T-cell (primary cell): ENCODE data around the gene AP1S3. TPM values are rescaled to one million over a fixed set of nuclear protein-coding genes. Genes with fewer than 3 reads are reported as not detected.

Source experiments
- ATAC-seq, 4 experiments: fragments of 200-7000 bp in 3 of 4; fragments of 150-1000 bp in 1 of 4; cut with Tn5 transposase; replicated peaks in 1 of 4; 1 replicate in 3 of 4; 2 replicates in 1 of 4; pipeline ENCODE4 v1.10.0; 2021; ENCODE audit warnings: moderate library complexity in 3 of 4, mild to moderate bottlenecking in 2 of 4, moderate number of reproducible peaks in 1 of 4
- CTCF ChIA-PET, 2 donors: fragments of 300-600 bp; sonication (Branson Sonifier 250); formaldehyde crosslinking; loops; one replicate each; lab custom pipeline; 2022; ENCODE audit warnings: antibody characterized with exemption in 2 of 2; lab: Charles Lee
- POLR2A ChIA-PET, 2 donors: fragments of 300-600 bp; sonication (Branson Sonifier 250); formaldehyde crosslinking; loops; one replicate each; lab custom pipeline; 2022; ENCODE audit warnings: antibody characterized with exemption in 2 of 2; lab: Charles Lee
- DNase-seq, 35 experiments: peaks; one replicate each; pipeline versions ENCODE4 v3.0.0 to v3.0.0-alpha.2; 2013 to 2023
- H3K27ac ChIP-seq: one replicate; pipeline ENCODE4 v1.5.1; 2013; ENCODE audit warnings: low read length
- H3K27me3 ChIP-seq, 2 experiments: replicated peaks in 1 of 2; 1 replicate in 1 of 2; 2 replicates in 1 of 2; pipeline versions ENCODE4 v1.6.1 to v1.7.0; 2013; ENCODE audit warnings: low read length in 1 of 2, mixed read lengths in 1 of 2; ENCODE audit not compliant: control insufficient read depth in 2 of 2, insufficient read depth in 2 of 2; ENCODE audit errors: extremely low read depth in 1 of 2
- H3K36me3 ChIP-seq, 2 donors: 1 replicate in 1 of 2; 2 replicates in 1 of 2; pipeline versions ENCODE4 v1.6.1 to v1.7.0; 2013; ENCODE audit warnings: low read length in 1 of 2; ENCODE audit not compliant: control insufficient read depth in 2 of 2, insufficient read depth in 1 of 2; ENCODE audit errors: extremely low read depth in 1 of 2
- H3K4me1 ChIP-seq, 2 experiments: 1 replicate in 1 of 2; 2 replicates in 1 of 2; pipeline versions ENCODE4 v1.6.1 to v1.7.0; 2013; ENCODE audit warnings: low read length in 2 of 2, mixed read lengths in 1 of 2; ENCODE audit not compliant: insufficient read depth in 2 of 2, control insufficient read depth in 1 of 2; ENCODE audit errors: extremely low read depth in 1 of 2
- H3K4me3 ChIP-seq, 2 donors: 1 replicate in 1 of 2; 2 replicates in 1 of 2; pipeline versions ENCODE4 v1.5.1 to v1.7.0; 2013; ENCODE audit warnings: mild to moderate bottlenecking in 2 of 2, low read length in 1 of 2, moderate library complexity in 1 of 2; ENCODE audit not compliant: control insufficient read depth in 1 of 2; ENCODE audit errors: extremely low read depth in 1 of 2
- H3K9me3 ChIP-seq: 2 replicates; pipeline ENCODE4 v1.7.0; 2013
- H3K27ac Mint-ChIP-seq, 2 donors: one replicate each; pipeline ENCODE4 v1.8.0; 2020 to 2021; ENCODE audit warnings: mild to moderate bottlenecking in 2 of 2, mixed read lengths in 2 of 2
- H3K27me3 Mint-ChIP-seq, 2 donors: one replicate each; pipeline ENCODE4 v1.8.0; 2021 to 2022; ENCODE audit warnings: mixed read lengths in 2 of 2
- H3K36me3 Mint-ChIP-seq: one replicate; pipeline ENCODE4 v1.8.0; 2021; ENCODE audit warnings: mixed read lengths
- H3K4me1 Mint-ChIP-seq, 3 donors: one replicate each; pipeline ENCODE4 v1.8.0; 2020 to 2022; ENCODE audit warnings: mixed read lengths in 3 of 3, mild to moderate bottlenecking in 1 of 3
- H3K4me3 Mint-ChIP-seq, 3 donors: one replicate each; pipeline ENCODE4 v1.8.0; 2020 to 2022; ENCODE audit warnings: mild to moderate bottlenecking in 3 of 3, mixed read lengths in 3 of 3, moderate library complexity in 3 of 3
- H3K9me3 Mint-ChIP-seq, 3 donors: one replicate each; pipeline ENCODE4 v1.8.0; 2020 to 2022; ENCODE audit warnings: mixed read lengths in 3 of 3
- WGBS: methylation state at CpG from one replicate; pipeline ENCODE4 v1.1.5; 2013; ENCODE audit warnings: missing lambda C conversion rate; ENCODE audit not compliant: insufficient coverage; 5-methylcytosine and 5-hydroxymethylcytosine counted together
- total RNA-seq, 35 experiments: library from RNA in 6 of 35; stranded (reverse) in 6 of 35; fragments of 120-200 nt in 1 of 35; gene quantifications; one replicate each; pipeline versions ENCODE4 v1.2.1 to v1.2.4 and lab custom pipeline; 2013 to 2026

Gene AP1S3
- total RNA-seq, 5 donors from 2014 or later (not counting 1 experiment from before 2014, with no cell fraction given) = 1.4 to 2.9 (median 1.8) TPM

DNA sequence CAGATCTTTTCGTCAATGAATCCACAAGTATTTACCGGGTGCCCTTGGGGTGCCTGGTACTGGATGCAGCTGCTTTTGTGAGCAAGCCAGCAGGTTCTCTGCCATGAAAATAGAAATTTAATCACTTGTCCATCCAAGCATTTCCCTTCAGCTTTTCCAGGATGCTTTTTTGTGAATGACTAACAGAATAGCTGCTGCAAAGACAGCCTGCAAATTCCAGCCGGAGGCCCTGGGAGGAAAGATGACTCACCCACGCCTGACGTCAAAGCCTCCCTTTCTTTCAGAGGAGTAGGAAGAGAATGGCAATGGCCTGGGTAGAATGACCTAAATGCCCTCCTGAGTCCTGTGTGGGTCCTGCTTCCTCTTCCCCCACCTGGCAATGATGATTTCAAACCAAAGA lies 111.9 kb downstream of the AP1S3 start:
- ChIA-PET POLR2A (no interaction called here), CTCF (no interaction called here)
- ATAC-seq (no peak), DNase-seq (no peak)
- 94% methylated on average over 2 of the region's 5 CpGs for WGBS
- Histone ChIP-seq H3K4me1 (no peaks in the 10 kb centered on the region), H3K9me3 (no peaks in the 10 kb centered on the region), H3K27ac (no peak overlapping the region), H3K36me3 (no peaks in the 10 kb centered on the region), H3K4me3 (no peak overlapping the region), H3K27me3 (no peaks in the 10 kb centered on the region)
- no peaks in the 10 kb centered on the region for H3K4me1 Mint-ChIP-seq
- no peaks in the 10 kb centered on the region for H3K36me3 Mint-ChIP-seq
- H3K27ac Mint-ChIP-seq = no peak overlapping the region
- no peaks in the 10 kb centered on the region for H3K9me3 Mint-ChIP-seq
- no peak overlapping the region for H3K4me3 Mint-ChIP-seq
- H3K27me3 Mint-ChIP-seq = peaks cover 13 to 16% of the 10 kb centered on the region in 2 donors

DNA sequence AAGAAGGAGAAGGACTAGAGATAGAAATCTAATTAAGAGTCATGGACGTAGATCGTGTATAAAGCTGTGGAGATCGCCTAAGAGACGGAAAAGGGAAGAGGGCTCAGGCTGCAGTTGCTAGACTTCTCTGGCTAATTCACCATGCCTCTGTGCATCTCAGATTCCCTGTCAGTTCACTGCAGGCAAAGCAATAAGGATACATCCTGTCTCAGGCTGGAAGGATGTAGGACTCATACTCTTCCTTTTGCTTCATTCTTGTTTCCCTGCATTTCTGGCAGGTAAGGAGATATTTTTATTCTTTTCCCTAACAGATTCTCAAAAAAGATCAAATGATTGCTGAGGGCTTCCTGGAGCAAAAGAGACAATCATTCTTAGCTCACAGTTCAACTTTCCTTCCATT lies 112.5 kb downstream of the AP1S3 start:
- H3K36me3 Mint-ChIP-seq = no peaks in the 10 kb centered on the region
- Histone ChIP-seq H3K27ac (no peak overlapping the region), H3K27me3 (no peaks in the 10 kb centered on the region), H3K4me1 (no peaks in the 10 kb centered on the region), H3K36me3 (no peaks in the 10 kb centered on the region), H3K4me3 (no peak overlapping the region), H3K9me3 (no peaks in the 10 kb centered on the region)
- no peaks in the 10 kb centered on the region for H3K9me3 Mint-ChIP-seq
- ATAC-seq (no peak), DNase-seq (no peak)
- CTCF ChIA-PET = no interaction called here
- H3K27ac Mint-ChIP-seq = no peak overlapping the region
- no peaks in the 10 kb centered on the region for H3K4me1 Mint-ChIP-seq
- peaks cover 13 to 16% of the 10 kb centered on the region in 2 donors for H3K27me3 Mint-ChIP-seq
- no peak overlapping the region for H3K4me3 Mint-ChIP-seq
- WGBS = 80% methylated on average over 4 of the region's 4 CpGs
- POLR2A ChIA-PET = interaction anchor here in 1 of 2 donors (0.6 kb wide), 1 partner anchor 337 kb away, joined by 3 read pairs; no protein-coding TSS in a partner anchor

DNA sequence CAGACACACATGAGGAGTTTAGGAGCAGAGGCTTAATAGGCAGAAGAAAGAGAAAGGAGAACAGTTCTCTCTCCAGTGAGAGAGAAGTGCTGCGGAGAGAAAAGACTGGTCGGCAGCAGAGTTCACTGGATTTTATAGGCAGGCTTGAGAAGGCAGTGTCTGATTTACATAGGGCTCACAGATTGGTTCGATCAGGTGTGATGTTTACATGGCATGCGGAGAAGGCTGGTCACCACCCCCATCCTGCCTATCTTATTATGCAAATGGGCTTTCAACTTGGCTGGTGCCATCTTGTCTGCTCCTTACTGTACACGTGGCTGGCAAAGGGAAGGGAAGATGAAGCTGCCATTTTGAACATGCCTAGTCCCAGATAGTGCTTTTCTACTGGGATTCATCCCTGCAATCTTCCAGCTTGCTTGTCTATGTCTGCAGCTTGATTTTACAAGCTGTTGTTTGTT lies 113.4 kb downstream of the AP1S3 start:
- DNase-seq (no peak), ATAC-seq (no peak)
- H3K4me1 Mint-ChIP-seq = no peaks in the 10 kb centered on the region
- ChIA-PET CTCF (no interaction called here), POLR2A (no interaction called here)
- no peak overlapping the region for H3K4me3 Mint-ChIP-seq
- no peaks in the 10 kb centered on the region for H3K27me3 ChIP-seq
- H3K36me3 Mint-ChIP-seq = no peaks in the 10 kb centered on the region
- no peaks in the 10 kb centered on the region for H3K9me3 Mint-ChIP-seq
- peaks cover 13 to 22% of the 10 kb centered on the region in 2 donors for H3K27me3 Mint-ChIP-seq
- WGBS = 73% methylated on average over 2 of the region's 5 CpGs
- H3K27ac ChIP-seq = no peak overlapping the region
- H3K4me3 ChIP-seq = no peak overlapping the region
- H3K4me1 ChIP-seq = no peaks in the 10 kb centered on the region
- no peaks in the 10 kb centered on the region for H3K9me3 ChIP-seq
- H3K27ac Mint-ChIP-seq = no peak overlapping the region
- no peaks in the 10 kb centered on the region for H3K36me3 ChIP-seq

- ChIA-PET POLR2A (interaction anchor here in 1 of 2 donors (0.5 kb wide), 1 partner anchor 11 kb away, joined by 4 read pairs; no protein-coding TSS in a partner anchor), CTCF (no interaction called here)
- H3K27ac Mint-ChIP-seq = no peak overlapping the region
- peaks cover 13 to 22% of the 10 kb centered on the region in 2 donors for H3K27me3 Mint-ChIP-seq
- Histone ChIP-seq H3K36me3 (no peaks in the 10 kb centered on the region), H3K9me3 (no peaks in the 10 kb centered on the region), H3K27me3 (no peaks in the 10 kb centered on the region), H3K27ac (no peak overlapping the region), H3K4me1 (no peaks in the 10 kb centered on the region), H3K4me3 (no peak overlapping the region)
- H3K4me1 Mint-ChIP-seq = no peaks in the 10 kb centered on the region
- H3K9me3 Mint-ChIP-seq = no peaks in the 10 kb centered on the region
- H3K36me3 Mint-ChIP-seq = no peaks in the 10 kb centered on the region
- no peak overlapping the region for H3K4me3 Mint-ChIP-seq
- no peak for DNase-seq
- ATAC-seq = no peak
- 87% methylated on average over 8 of the region's 9 CpGs for WGBS
These were observed 115.2 kb downstream of the AP1S3 start for GRCh38 chr2:223722226-223722625.

DNA sequence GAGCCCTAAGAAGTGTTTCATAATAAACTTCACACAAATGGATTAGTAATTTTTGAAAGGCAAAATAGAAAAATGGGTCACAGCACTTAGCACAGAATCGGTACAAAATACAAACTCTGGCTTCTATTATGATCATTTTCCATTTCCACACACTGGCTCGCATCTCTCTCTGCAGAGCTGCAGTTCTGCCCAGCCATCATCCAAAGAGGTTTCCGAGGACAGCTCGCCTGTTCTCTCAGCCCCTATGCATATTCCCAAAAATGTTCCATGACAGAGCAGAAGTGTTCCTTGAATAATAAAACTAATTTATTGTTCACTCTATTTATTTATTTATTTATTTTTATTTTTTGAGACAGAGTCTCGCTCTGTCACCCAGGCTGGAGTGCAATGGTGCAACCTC lies 115.6 kb downstream of the AP1S3 start:
- H3K4me1 Mint-ChIP-seq = no peaks in the 10 kb centered on the region

GRCh38 chr2:223720367-223720766 lies 117.0 kb downstream of the AP1S3 start:
- peaks cover 13 to 22% of the 10 kb centered on the region in 2 donors for H3K27me3 Mint-ChIP-seq
- H3K4me1 ChIP-seq = no peaks in the 10 kb centered on the region
- peaks cover 0 to 6% (median 2%) of the 10 kb centered on the region in 3 donors for H3K9me3 Mint-ChIP-seq
- H3K9me3 ChIP-seq = no peaks in the 10 kb centered on the region
- ChIA-PET CTCF (no interaction called here), POLR2A (no interaction called here)
- no peak for ATAC-seq
- H3K4me3 Mint-ChIP-seq = no peak overlapping the region
- H3K36me3 Mint-ChIP-seq = no peaks in the 10 kb centered on the region
- no peak for DNase-seq
- H3K27me3 ChIP-seq = no peaks in the 10 kb centered on the region
- no peak overlapping the region for H3K27ac ChIP-seq
- H3K27ac Mint-ChIP-seq = no peak overlapping the region
- H3K4me1 Mint-ChIP-seq = no peaks in the 10 kb centered on the region
- no peaks in the 10 kb centered on the region for H3K36me3 ChIP-seq
- no peak overlapping the region for H3K4me3 ChIP-seq
- WGBS = no CpG with 5 or more reads among the region's 1 CpG

More for the DNA sequence above, 115.6 kb downstream of the AP1S3 start:
- Mint-ChIP-seq H3K27ac (no peak overlapping the region), H3K9me3 (peaks cover 0 to 5% (median 2%) of the 10 kb centered on the region in 3 donors), H3K27me3 (peaks cover 13 to 22% of the 10 kb centered on the region in 2 donors), H3K36me3 (no peaks in the 10 kb centered on the region), H3K4me3 (no peak overlapping the region)
- ATAC-seq (no peak), DNase-seq (no peak)
- Histone ChIP-seq H3K4me3 (no peak overlapping the region), H3K4me1 (no peaks in the 10 kb centered on the region), H3K36me3 (no peaks in the 10 kb centered on the region), H3K9me3 (no peaks in the 10 kb centered on the region), H3K27ac (no peak overlapping the region), H3K27me3 (no peaks in the 10 kb centered on the region)
- ChIA-PET POLR2A (no interaction called here), CTCF (interaction anchor here in 1 of 2 donors (0.7 to 0.8 kb wide), 2 partner anchors 791 to 1299 kb away, joined by 4 read pairs; no protein-coding TSS in a partner anchor)
- WGBS = 71% methylated on average over 1 of the region's 5 CpGs

GRCh38 chr2:223712642-223713041 lies 124.7 kb downstream of the AP1S3 start:
- H3K27me3 ChIP-seq = no peaks in the 10 kb centered on the region
- H3K4me1 Mint-ChIP-seq = no peaks in the 10 kb centered on the region
- no peaks in the 10 kb centered on the region for H3K36me3 ChIP-seq
- ChIA-PET POLR2A (no interaction called here), CTCF (no interaction called here)
- H3K4me3 ChIP-seq = no peak overlapping the region
- ATAC-seq (no peak), DNase-seq (no peak)
- no peak overlapping the region for H3K4me3 Mint-ChIP-seq
- peaks cover 10 to 13% of the 10 kb centered on the region in 2 donors for H3K27me3 Mint-ChIP-seq
- H3K27ac Mint-ChIP-seq = no peak overlapping the region
- no peaks in the 10 kb centered on the region for H3K9me3 ChIP-seq
- no peaks in the 10 kb centered on the region for H3K36me3 Mint-ChIP-seq
- H3K4me1 ChIP-seq = no peaks in the 10 kb centered on the region
- peaks cover 0 to 6% (median 2%) of the 10 kb centered on the region in 3 donors for H3K9me3 Mint-ChIP-seq
- no peak overlapping the region for H3K27ac ChIP-seq
